A549 (cell line): ENCODE results near the gene NCOA1. TPM values are rescaled to one million over a fixed set of nuclear protein-coding genes. Genes with fewer than 3 reads are reported as not detected.

Experiments used
- ATAC-seq, 2 experiments: fragments of 200-7000 bp in 1 of 2; fragments of >200 bp in 1 of 2; cut with Nextera tagmentation in 1 of 2; cut with Tn5 transposase in 1 of 2; 3 replicates each; pipeline versions ENCODE4 v1.8.0 to v1.9.1; 2018 to 2020; ENCODE audit warnings: mild to moderate bottlenecking in 1 of 2, moderate library complexity in 1 of 2
- CTCF ChIA-PET: fragments of 300-600 bp; sonication (Branson Sonifier 250); formaldehyde crosslinking; extraction: SDS; loops from one replicate; lab custom pipeline; 2021; ENCODE audit warnings: antibody characterized with exemption, inconsistent platforms; lab: Yijun Ruan, JAX
- POLR2A ChIA-PET: fragments of 350-600 bp; formaldehyde crosslinking; extraction: SDS; loops from one replicate; lab custom pipeline; 2021; ENCODE audit warnings: antibody characterized with exemption, inconsistent platforms; lab: Yijun Ruan, JAX
- DNase-seq, 2 experiments: peaks; one replicate each; pipeline versions ENCODE4 v3.0.0 to v3.0.0-alpha.2; 2011 to 2016; ENCODE audit warnings: low read depth in 1 of 2, low spot score in 1 of 2
- FAIRE-seq: peaks from 2 replicates; lab custom pipeline; 2011; peaks lifted over from hg19 to GRCh38; lab: Jason Lieb, UNC
- H3K27ac ChIP-seq, 2 experiments: fragments of >200 bp; sonication (Bioruptor Twin); formaldehyde crosslinking; 3 replicates each; pipeline ENCODE4 v1.5.1; 2016 to 2017
- H3K4me1 ChIP-seq: fragments of >200 bp; sonication (Bioruptor Twin); formaldehyde crosslinking; 3 replicates; pipeline ENCODE4 v1.6.1; 2016
- H3K4me2 ChIP-seq: fragments of >200 bp; sonication (Bioruptor Twin); formaldehyde crosslinking; 3 replicates; pipeline ENCODE4 v1.6.1; 2016
- H3K4me3 ChIP-seq: fragments of >200 bp; sonication (Bioruptor Twin); formaldehyde crosslinking; 3 replicates; pipeline ENCODE4 v1.5.1; 2016
- H3K9me3 ChIP-seq: fragments of >200 bp; sonication (Bioruptor Twin); formaldehyde crosslinking; 3 replicates; pipeline ENCODE4 v1.6.1; 2016
- CBX8 ChIP-seq: fragments of 200-600 bp; sonication (generic); IDR thresholded peaks from 2 replicates; pipeline ENCODE4 v1.6.1; 2016
- CEBPB ChIP-seq, 2 experiments: fragments of >200 bp in 1 of 2; sonication (Bioruptor Twin) in 1 of 2; formaldehyde crosslinking in 1 of 2; IDR thresholded peaks; 2 replicates each; pipeline ENCODE4 v1.6.1; 2012 to 2016
- CHD2 ChIP-seq: fragments of 150-350 bp; IDR thresholded peaks from 2 replicates; pipeline ENCODE4 v1.6.1; 2014; ENCODE audit warnings: low read length; ENCODE audit not compliant: partially characterized antibody
- CTCF ChIP-seq: fragments of >200 bp; sonication (Bioruptor Twin); formaldehyde crosslinking; IDR thresholded peaks from 3 replicates; pipeline ENCODE4 v1.5.1; 2016
- E2F6 ChIP-seq: IDR thresholded peaks from 2 replicates; pipeline ENCODE4 v1.6.1; 2012; ENCODE audit warnings: low read depth, borderline replicate concordance
- EHMT2 ChIP-seq: fragments of 200-600 bp; sonication (generic); IDR thresholded peaks from 2 replicates; pipeline ENCODE4 v1.6.1; 2016; ENCODE audit warnings: antibody characterized with exemption, low read depth, mild to moderate bottlenecking, moderate library complexity
- FOXS1 ChIP-seq: fragments of 250-450 bp; sonication (Bioruptor Pico); IDR thresholded peaks from 2 replicates; pipeline ENCODE4 v1.5.0; 2020; ENCODE audit warnings: mild to moderate bottlenecking, moderate library complexity
- HDAC2 ChIP-seq: fragments of 200-600 bp; sonication (generic); IDR thresholded peaks from 2 replicates; pipeline ENCODE4 v1.6.1; 2016
- HEYL ChIP-seq: fragments of 250-450 bp; sonication (Bioruptor Pico); IDR thresholded peaks from 2 replicates; pipeline ENCODE4 v1.8.0; 2021; ENCODE audit warnings: mild to moderate bottlenecking, moderate library complexity
- HMGXB4 ChIP-seq: fragments of 250-450 bp; sonication (Bioruptor Pico); IDR thresholded peaks from 2 replicates; pipeline ENCODE4 v1.5.0; 2021; ENCODE audit warnings: mild to moderate bottlenecking, moderate library complexity, borderline replicate concordance
- HOXB5 ChIP-seq: fragments of 250-450 bp; sonication (Bioruptor Pico); IDR thresholded peaks from 2 replicates; pipeline ENCODE4 v1.5.0; 2020; ENCODE audit warnings: mild to moderate bottlenecking, moderate library complexity
- JUN ChIP-seq, 2 experiments: fragments of >200 bp; sonication (Bioruptor Twin); formaldehyde crosslinking; IDR thresholded peaks; 2 replicates in 1 of 2; 3 replicates in 1 of 2; pipeline ENCODE4 v1.6.1; 2016 to 2017
- JUNB ChIP-seq: fragments of >200 bp; sonication (Bioruptor Twin); formaldehyde crosslinking; IDR thresholded peaks from 2 replicates; pipeline ENCODE4 v1.6.1; 2016
- KDM1A ChIP-seq: fragments of 200-600 bp; sonication (generic); IDR thresholded peaks from 2 replicates; pipeline ENCODE4 v1.6.1; 2016; ENCODE audit warnings: low read depth, mild to moderate bottlenecking
- MAX ChIP-seq: IDR thresholded peaks from 2 replicates; pipeline ENCODE4 v1.6.1; 2012
- PBX3 ChIP-seq: IDR thresholded peaks from 2 replicates; pipeline ENCODE4 v1.6.1; 2012
- POLR2A ChIP-seq: IDR thresholded peaks from 2 replicates; pipeline ENCODE4 v1.6.1; 2012; ENCODE audit warnings: mild to moderate bottlenecking, low read length
- WGBS: methylation state at CpG from one replicate; pipeline ENCODE4 v1.1.6; 2017; ENCODE audit errors: missing lambda C conversion rate; 5-methylcytosine and 5-hydroxymethylcytosine counted together
- polyA plus RNA-seq, 4 experiments: library from polyadenylated mRNA; depleted of rRNA in 3 of 4; stranded (reverse); fragments of >200 nt; fragmentation: RNase III in 1 of 4; extraction: RNeasy Plus Mini Kit Qiagen cat#74134 plus additional on column Dnase treatment in 1 of 4; gene quantifications; 2 replicates in 3 of 4; 3 replicates in 1 of 4; pipeline ENCODE4 v1.2.3, GENCODE V29; 2011 to 2017
- TF ChIP-seq, protein P1 (sequence below): fragments of >200 bp; sonication (Bioruptor Twin); formaldehyde crosslinking; IDR thresholded peaks from 2 replicates; pipeline ENCODE4 v1.6.1; 2016
- TF ChIP-seq, protein P2 (sequence below): fragments of >200 bp; sonication (Bioruptor Twin); formaldehyde crosslinking; IDR thresholded peaks from 3 replicates; pipeline ENCODE4 v1.6.1; 2016
- TF ChIP-seq, protein P3 (sequence below): fragments of 150-350 bp; IDR thresholded peaks from 2 replicates; pipeline ENCODE4 v1.6.1; 2014; ENCODE audit warnings: low read depth, mild to moderate bottlenecking, low read length

Gene NCOA1
- polyA plus RNA-seq, 2 of the 4 experiments (the other 2 are of a cell fraction) = 7.6 to 29.9 TPM

GRCh38 chr2:24788816-24789215 is 297.8 kb downstream of the NCOA1 start (continued):
- TF ChIP-seq E2F6 (no peak), CHD2 (no peak), HEYL (CRISPR knock-in tag) (no peak), HMGXB4 (CRISPR knock-in tag) (no peak), CBX8 (no peak)

DNA sequence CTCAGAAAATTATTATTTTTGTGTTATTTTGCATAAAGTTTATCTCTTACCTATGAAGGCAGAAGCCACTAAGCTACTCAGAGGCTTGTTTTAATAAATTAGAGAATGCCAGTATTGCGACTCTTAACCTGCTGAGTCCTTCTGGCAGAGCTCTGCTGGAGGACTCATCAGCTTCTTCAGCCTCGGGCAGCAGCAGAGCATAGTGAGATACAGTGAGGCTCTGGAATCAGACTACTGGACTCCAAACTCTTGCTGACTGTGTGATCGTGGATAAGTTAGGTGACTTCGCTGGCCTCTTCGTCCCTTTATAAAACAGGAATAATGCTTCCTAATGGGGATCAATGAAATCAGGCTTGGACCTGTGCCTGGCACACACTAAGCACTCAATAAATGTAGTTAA is 300.4 kb downstream of the NCOA1 start:
- 73% methylated on average over 5 of the region's 5 CpGs for WGBS
- H3K4me3 ChIP-seq = no peak overlapping the region
- CTCF ChIA-PET = interaction anchor here (0.6 to 5.4 kb wide), 18 partner anchors 9 to 386 kb away, joined by 3 to 61 read pairs (median 4); no protein-coding TSS in a partner anchor
- no peak for TF ChIP-seq KDM1A
- TF ChIP-seq HOXB5 = no peak
- no peak for TF ChIP-seq CEBPB (IDR thresholded peaks at IDR 0.05)
- no peak for TF ChIP-seq CHD2
- TF ChIP-seq JUN (IDR thresholded peaks at IDR 0.05) = no peak
- TF ChIP-seq, protein P1, sequence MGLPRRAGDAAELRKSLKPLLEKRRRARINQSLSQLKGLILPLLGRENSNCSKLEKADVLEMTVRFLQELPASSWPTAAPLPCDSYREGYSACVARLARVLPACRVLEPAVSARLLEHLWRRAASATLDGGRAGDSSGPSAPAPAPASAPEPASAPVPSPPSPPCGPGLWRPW = no peak
- no peak for TF ChIP-seq HEYL (CRISPR knock-in tag)
- no peak for TF ChIP-seq POLR2A
- TF ChIP-seq HDAC2 = no peak
- TF ChIP-seq MAX = no peak
- TF ChIP-seq PBX3 = no peak
- TF ChIP-seq EHMT2 = no peak
- TF ChIP-seq, protein P2, sequence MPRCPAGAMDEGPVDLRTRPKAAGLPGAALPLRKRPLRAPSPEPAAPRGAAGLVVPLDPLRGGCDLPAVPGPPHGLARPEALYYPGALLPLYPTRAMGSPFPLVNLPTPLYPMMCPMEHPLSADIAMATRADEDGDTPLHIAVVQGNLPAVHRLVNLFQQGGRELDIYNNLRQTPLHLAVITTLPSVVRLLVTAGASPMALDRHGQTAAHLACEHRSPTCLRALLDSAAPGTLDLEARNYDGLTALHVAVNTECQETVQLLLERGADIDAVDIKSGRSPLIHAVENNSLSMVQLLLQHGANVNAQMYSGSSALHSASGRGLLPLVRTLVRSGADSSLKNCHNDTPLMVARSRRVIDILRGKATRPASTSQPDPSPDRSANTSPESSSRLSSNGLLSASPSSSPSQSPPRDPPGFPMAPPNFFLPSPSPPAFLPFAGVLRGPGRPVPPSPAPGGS = no peak
- TF ChIP-seq JUNB = no peak
- TF ChIP-seq CTCF = no peak
- TF ChIP-seq, protein P3, sequence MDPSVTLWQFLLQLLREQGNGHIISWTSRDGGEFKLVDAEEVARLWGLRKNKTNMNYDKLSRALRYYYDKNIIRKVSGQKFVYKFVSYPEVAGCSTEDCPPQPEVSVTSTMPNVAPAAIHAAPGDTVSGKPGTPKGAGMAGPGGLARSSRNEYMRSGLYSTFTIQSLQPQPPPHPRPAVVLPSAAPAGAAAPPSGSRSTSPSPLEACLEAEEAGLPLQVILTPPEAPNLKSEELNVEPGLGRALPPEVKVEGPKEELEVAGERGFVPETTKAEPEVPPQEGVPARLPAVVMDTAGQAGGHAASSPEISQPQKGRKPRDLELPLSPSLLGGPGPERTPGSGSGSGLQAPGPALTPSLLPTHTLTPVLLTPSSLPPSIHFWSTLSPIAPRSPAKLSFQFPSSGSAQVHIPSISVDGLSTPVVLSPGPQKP = no peak
- no peak for TF ChIP-seq FOXS1 (CRISPR knock-in tag)
- H3K9me3 ChIP-seq = no peaks in the 10 kb centered on the region
- FAIRE-seq (no peak), ATAC-seq (no peak), DNase-seq (no peak)
- POLR2A ChIA-PET = interaction anchor here (2.2 kb wide), 1 partner anchor 27 kb away, joined by 7 read pairs; no protein-coding TSS in a partner anchor
- H3K4me2 ChIP-seq = peak overlapping the region; percentile 79
- peak overlapping the region in 1 of 2 experiments; percentile 93; a peak in 4 of 6 replicates for H3K27ac ChIP-seq
- peaks cover 25% of the 10 kb centered on the region for H3K4me1 ChIP-seq
